Measurements from ENCODE around the gene GPC5. TPM values are rescaled to one million over a fixed set of nuclear protein-coding genes. Genes with fewer than 3 reads are reported as not detected.

GPC5 gene
- total RNA-seq, 4 donors from 2014 or later: 0.24 to 30.8 (median 1.8) TPM; not detected in 1

GRCh38 chr13:91576590-91576989, 178.2 kb downstream of the GPC5 start:
- Histone ChIP-seq H3K36me3 (no peaks in the 10 kb centered on the region), H3K4me1 (no peaks in the 10 kb centered on the region), H3K4me3 (no peak overlapping the region), H3K9me3 (no peaks in the 10 kb centered on the region), H3K27ac (no peak overlapping the region), H3K27me3 (no peaks in the 10 kb centered on the region)
- TF ChIP-seq, protein P1, sequence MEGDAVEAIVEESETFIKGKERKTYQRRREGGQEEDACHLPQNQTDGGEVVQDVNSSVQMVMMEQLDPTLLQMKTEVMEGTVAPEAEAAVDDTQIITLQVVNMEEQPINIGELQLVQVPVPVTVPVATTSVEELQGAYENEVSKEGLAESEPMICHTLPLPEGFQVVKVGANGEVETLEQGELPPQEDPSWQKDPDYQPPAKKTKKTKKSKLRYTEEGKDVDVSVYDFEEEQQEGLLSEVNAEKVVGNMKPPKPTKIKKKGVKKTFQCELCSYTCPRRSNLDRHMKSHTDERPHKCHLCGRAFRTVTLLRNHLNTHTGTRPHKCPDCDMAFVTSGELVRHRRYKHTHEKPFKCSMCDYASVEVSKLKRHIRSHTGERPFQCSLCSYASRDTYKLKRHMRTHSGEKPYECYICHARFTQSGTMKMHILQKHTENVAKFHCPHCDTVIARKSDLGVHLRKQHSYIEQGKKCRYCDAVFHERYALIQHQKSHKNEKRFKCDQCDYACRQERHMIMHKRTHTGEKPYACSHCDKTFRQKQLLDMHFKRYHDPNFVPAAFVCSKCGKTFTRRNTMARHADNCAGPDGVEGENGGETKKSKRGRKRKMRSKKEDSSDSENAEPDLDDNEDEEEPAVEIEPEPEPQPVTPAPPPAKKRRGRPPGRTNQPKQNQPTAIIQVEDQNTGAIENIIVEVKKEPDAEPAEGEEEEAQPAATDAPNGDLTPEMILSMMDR (IDR thresholded peaks at IDR 0.05): no peak
- TF ChIP-seq POLR2A (IDR thresholded peaks at IDR 0.05): no peak
- DNase-seq: no peak
- intact Hi-C loops (cut with DNase I; ENCODE audit: low total_unique reads): no loop called here

- Histone ChIP-seq H3K4me3 (no peak overlapping the region), H3K4me1 (no peaks in the 10 kb centered on the region), H3K27ac (no peak overlapping the region), H3K9me3 (no peaks in the 10 kb centered on the region), H3K36me3 (no peaks in the 10 kb centered on the region), H3K27me3 (no peaks in the 10 kb centered on the region)
- intact Hi-C loops (cut with DNase I; ENCODE audit: low total_unique reads): no loop called here
- no peak for DNase-seq
- TF ChIP-seq, protein P1 (IDR thresholded peaks at IDR 0.05): no peak
- no peak for TF ChIP-seq POLR2A (IDR thresholded peaks at IDR 0.05)
Measured at GRCh38 chr13:91579320-91579719, 180.9 kb downstream of the GPC5 start.

- Histone ChIP-seq H3K9me3 (no peaks in the 10 kb centered on the region), H3K36me3 (no peaks in the 10 kb centered on the region), H3K27me3 (no peaks in the 10 kb centered on the region), H3K4me3 (no peak overlapping the region), H3K4me1 (no peaks in the 10 kb centered on the region), H3K27ac (no peak overlapping the region)
- TF ChIP-seq, protein P1 (IDR thresholded peaks at IDR 0.05): no peak
- TF ChIP-seq POLR2A (IDR thresholded peaks at IDR 0.05): no peak
- no peak for DNase-seq
- intact Hi-C loops (cut with DNase I; ENCODE audit: low total_unique reads): no loop called here
Measured at GRCh38 chr13:91580749-91581148, 182.3 kb downstream of the GPC5 start.

GRCh38 chr13:91586609-91587008, 188.2 kb downstream of the GPC5 start:
- no peak for DNase-seq
- intact Hi-C loops (cut with DNase I; ENCODE audit: low total_unique reads): no loop called here

GRCh38 chr13:91588541-91588940, 190.1 kb downstream of the GPC5 start:
- H3K27me3 ChIP-seq: no peaks in the 10 kb centered on the region
- no peaks in the 10 kb centered on the region for H3K36me3 ChIP-seq
- no peak overlapping the region for H3K4me3 ChIP-seq
- intact Hi-C loops (cut with DNase I; ENCODE audit: low total_unique reads): no loop called here
- no peak for TF ChIP-seq POLR2A (IDR thresholded peaks at IDR 0.05)
- TF ChIP-seq, protein P1 (IDR thresholded peaks at IDR 0.05): no peak
- DNase-seq: no peak
- H3K4me1 ChIP-seq: no peaks in the 10 kb centered on the region
- H3K9me3 ChIP-seq: no peaks in the 10 kb centered on the region
- H3K27ac ChIP-seq: no peak overlapping the region

More at GRCh38 chr13:91586609-91587008, 188.2 kb downstream of the GPC5 start:
- Histone ChIP-seq H3K27ac (no peak overlapping the region), H3K27me3 (no peaks in the 10 kb centered on the region), H3K4me1 (no peaks in the 10 kb centered on the region), H3K4me3 (no peak overlapping the region), H3K36me3 (no peaks in the 10 kb centered on the region), H3K9me3 (no peaks in the 10 kb centered on the region)
- TF ChIP-seq POLR2A (IDR thresholded peaks at IDR 0.05): no peak
- TF ChIP-seq, protein P1 (IDR thresholded peaks at IDR 0.05): no peak

Data from uterus (tissue), 4 donors.